Central memory CD4-positive, alpha-beta T cell (primary cell): Measurements from ENCODE around the gene PSMA7.

Source experiments
- DNase-seq: peaks from one replicate; pipeline ENCODE4 v3.0.0; 2022

PSMA7 gene

DNA sequence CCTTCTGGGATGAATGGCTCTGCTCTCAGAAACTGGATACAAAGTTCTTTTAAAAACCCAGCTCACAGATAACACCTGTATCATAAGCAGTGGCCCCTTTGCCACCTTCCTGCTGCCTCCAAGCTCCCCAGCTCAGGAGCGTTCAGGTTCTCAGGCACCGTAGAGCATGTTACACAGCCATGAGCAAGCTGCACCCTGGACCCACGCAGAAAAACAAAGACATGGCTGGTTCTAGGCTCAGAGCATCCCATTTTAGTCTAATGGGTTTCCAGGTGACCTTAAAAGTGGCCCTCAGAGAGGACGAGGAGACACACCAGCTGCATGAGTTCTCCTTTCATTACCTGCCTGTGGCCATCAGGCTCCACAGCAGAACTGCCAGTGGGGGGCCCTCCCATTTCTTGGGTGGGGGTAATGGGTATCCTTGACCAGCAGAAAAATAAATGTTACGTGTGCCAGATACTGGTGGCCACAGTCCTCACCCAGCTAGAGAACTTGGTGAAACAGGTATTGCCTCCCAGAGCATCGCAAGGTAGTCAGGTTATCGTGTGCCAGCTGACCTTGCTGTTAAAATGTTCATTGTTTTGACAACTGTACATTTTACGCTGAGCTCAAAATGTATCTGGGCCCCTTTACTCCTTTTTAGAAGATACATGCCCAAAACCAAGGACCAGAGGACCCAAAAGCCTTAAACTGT is 7.5 kb downstream of the PSMA7 start:
- no peak for DNase-seq

GRCh38 chr20:62134735-62135231 is 8.4 kb downstream of the PSMA7 start:
- no peak for DNase-seq

DNA sequence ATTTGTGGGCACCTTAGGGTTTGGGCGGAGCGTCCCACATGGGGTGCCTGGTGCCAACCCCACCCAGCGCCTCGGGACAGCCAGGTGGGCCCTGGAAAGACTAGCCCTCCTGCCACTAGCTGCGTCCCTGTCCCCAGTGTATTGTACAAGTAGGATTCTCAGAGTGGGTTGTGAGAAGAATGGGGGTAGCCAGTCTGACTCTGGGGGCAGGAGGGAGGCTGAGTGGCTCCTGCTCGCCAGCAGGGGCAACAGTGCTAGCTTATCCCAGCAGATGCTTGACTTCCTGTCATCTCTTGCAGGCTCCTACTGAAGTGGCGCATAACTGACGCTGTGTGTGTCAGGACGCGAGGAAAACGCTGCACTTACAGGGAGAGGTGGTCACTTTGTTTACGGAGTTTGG is 9.3 kb downstream of the PSMA7 start:
- DNase-seq: no peak

GRCh38 chr20:62133051-62133845 is 9.9 kb downstream of the PSMA7 start:
- DNase-seq: no peak

- no peak for DNase-seq
Measured at GRCh38 chr20:62132421-62132820, 10.8 kb downstream of the PSMA7 start.

- no peak for DNase-seq
Measured at GRCh38 chr20:62131560-62132320, 11.5 kb downstream of the PSMA7 start.

- DNase-seq: no peak
Measured at GRCh38 chr20:62129731-62130531, 13.3 kb downstream of the PSMA7 start.

GRCh38 chr20:62128502-62128901 is 14.7 kb downstream of the PSMA7 start:
- no peak for DNase-seq

DNA sequence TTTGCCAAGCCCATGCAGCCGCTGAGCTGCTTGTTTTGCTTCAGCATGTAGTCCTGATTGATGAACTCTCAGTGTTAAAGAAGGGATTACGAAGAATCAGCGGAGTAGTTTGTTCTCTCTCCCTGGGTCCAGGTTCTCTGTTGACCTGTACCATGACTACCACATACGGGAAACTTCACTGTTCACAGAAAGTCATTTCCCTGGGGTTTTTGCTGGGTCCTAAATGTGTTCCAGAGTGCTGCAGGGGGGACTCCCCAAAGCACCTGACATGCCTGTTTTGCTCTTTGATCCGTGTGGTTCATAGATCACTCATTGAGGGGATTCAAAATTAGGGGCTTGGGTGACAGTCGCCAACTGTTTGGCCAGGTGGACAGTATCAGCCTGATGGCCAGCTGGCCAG is 15.4 kb downstream of the PSMA7 start:
- DNase-seq: no peak

DNA sequence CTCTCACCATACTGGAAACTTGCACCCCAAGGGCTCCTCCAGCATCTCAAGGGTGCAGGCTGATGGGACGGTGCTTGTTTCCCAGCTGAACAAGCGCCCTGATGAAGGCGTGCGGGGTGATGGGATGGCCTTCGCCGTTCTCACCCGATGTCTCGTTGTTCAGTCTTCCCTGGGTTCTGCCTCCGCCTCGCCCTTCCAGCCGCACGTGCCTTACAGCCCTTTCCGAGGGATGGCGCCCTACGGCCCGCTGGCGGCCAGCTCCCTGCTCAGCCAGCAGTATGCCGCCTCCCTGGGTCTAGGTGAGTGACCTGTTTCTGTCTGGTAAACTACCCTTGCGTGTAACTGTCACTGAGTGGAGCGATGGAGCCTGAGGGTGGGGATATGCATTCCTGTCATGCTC is 17.1 kb downstream of the PSMA7 start:
- no peak for DNase-seq

DNA sequence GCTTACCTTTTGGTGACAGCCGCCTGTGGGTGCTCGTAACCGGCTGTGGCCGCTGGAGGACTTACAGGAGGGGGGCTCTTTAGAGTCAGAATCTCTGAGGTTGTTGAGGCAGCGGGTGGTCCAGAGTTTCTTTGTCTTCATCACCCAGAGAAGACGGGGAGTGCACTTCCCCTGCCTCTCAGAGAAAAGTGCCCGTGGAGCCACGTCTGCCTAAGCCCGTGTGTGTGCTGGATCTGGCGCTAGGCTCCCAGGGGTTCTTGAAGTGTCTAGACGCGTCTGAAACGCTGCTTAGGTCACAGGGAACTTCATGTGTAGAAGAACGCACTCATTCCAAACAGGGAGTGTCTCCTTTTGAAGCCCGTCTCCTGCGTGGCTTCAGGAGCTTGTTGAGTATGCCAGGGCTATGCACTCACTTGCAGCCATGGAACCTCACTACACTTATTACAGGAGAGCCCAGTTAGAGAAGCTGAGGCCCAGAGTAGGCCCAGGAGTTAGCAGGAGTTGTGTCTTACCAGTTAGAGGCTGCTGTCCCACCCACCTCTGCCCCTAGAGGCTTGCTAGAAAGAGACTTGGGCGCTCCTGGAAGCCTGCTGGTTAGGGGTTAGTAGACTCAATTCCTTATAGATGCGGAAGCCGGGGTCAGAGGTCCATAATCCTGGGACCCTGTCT is 19.6 kb downstream of the PSMA7 start:
- no peak for DNase-seq

- peak; percentile 31 for DNase-seq
Measured at GRCh38 chr20:62122654-62123449, 20.3 kb downstream of the PSMA7 start.

- peak; percentile 97 for DNase-seq
Measured at GRCh38 chr20:62121776-62122653, 21.2 kb downstream of the PSMA7 start, which contains the start of gene LSM14B. Gene LSM14B, plus strand, starts transcription at chr20:62122475. Its CDS starts 192 bp downstream, at chr20:62122667.

DNA sequence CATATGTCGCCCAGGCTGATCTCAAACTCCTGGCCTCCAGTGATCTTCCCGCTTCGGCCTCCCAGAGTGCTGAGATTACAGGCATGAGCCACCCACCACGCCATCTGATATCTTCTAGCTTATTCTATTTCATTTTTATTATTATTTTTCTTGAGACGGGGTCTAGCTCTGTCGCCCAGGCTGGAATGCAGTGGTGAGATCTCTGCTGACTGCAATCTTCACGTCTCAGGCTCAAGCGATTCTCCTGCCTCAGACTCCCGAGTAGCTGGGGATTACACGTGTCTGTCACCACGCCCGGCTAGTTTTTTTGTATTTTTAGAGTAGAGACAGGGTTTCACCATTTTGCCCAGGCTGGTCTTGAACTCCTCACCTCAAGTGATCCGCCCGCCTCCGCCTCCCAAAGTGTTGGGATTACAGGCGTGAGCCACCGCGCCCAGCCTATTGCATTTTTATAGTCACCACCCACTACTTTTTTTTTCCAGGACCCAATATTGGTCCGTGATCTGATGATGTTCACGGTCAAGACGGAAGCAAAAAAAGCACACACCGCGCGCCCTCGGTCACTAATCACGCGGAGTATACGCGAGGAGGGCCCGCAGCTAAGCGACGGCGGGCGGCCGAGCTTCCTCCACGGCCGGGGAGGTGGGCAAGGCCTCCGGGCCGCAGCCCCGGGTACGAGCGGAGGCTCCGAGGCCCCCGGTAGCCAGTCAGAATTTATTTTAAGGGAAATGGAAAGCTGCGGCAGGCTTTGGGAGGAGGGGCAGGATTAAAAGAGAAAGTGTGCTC is 22.0 kb downstream of the PSMA7 start:
- no peak for DNase-seq

- no peak for DNase-seq
Measured at GRCh38 chr20:62120365-62120762, 22.8 kb downstream of the PSMA7 start.

DNA sequence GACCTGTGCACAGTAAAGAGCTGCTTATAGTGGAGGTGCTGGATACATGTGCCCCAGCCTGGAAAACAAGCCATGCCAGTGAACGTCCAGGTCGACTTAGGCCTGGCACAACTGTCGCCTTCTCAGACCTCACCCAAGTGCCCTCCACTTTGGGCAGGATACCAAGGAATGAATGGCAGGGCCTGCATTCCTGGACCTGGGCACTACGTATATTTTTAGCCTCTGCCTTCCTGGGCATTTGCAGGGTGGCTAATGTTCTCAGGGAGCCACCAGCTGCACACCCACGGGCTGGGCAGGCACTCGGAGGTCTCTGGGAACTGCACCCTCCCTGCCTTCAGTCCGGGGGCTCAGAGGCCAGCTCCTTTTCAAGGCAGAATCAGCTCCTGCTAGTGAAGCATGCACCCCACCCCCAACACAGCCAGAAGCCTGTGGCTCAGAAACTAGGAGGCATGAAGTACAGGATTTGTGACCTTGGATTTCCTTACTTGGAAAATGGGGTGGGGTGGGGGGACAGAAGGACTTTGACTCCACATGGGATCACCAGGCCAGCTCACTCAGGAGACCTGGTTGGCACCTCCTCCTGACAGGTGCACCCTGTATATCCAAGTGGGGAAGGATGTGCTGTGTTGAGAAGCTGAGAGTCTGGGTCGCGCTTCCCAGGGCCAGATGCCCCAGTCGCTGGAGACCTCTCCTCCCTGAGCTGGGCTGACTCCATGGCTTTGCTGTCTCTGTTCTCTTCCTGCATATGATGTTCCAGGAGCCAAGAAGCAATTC is 23.4 kb downstream of the PSMA7 start:
- DNase-seq: no peak

DNA sequence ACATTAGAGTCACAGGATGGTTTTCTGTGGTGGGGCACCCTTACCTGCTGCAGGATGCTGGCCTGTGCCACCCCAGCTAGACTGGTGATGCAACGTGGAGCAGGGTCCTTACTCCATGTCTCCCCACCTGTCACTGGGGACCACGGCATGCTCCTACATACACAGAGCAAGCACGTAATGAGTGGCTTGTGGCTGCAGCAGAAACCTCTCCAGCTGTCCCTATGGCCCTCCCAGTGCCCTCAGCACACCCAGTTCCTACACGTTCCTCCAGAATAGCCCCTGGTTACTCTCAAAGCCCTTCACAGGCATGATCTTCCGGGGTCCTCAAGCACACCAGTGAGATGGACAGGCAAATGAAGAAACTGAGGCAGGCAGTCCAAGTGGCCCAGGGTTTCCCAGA is 24.1 kb downstream of the PSMA7 start:
- DNase-seq: no peak
